B cell (primary cell): ENCODE results near the gene NMNAT3. TPM values are rescaled to one million over a fixed set of nuclear protein-coding genes. Genes with fewer than 3 reads are reported as not detected.

Experiments
- ATAC-seq: fragments of 200-7000 bp; cut with Tn5 transposase; one replicate; pipeline ENCODE4 v1.10.0; 2021; ENCODE audit warnings: low read depth, mild to moderate bottlenecking, moderate number of reproducible peaks, moderate library complexity
- CTCF ChIA-PET: fragments of 350-600 bp; sonication (Branson Sonifier 250); formaldehyde crosslinking; loops from one replicate; lab custom pipeline; 2021; ENCODE audit warnings: antibody characterized with exemption, inconsistent platforms; lab: Charles Lee
- POLR2A ChIA-PET: fragments of 350-600 bp; sonication (Branson Sonifier 250); formaldehyde crosslinking; loops from one replicate; lab custom pipeline; 2021; ENCODE audit warnings: antibody characterized with exemption; lab: Charles Lee
- DNase-seq: peaks from one replicate; pipeline ENCODE4 v3.0.0; 2013
- H2AFZ ChIP-seq: 2 replicates; pipeline ENCODE4 v1.6.1; 2012; ENCODE audit warnings: mild to moderate bottlenecking, low read depth, low read length; ENCODE audit not compliant: insufficient read depth, poor library complexity, severe bottlenecking
- H3K27ac ChIP-seq, 2 donors: 1 replicate in 1 of 2; 2 replicates in 1 of 2; pipeline ENCODE4 v1.5.1; 2012 to 2013; ENCODE audit warnings: low read length in 2 of 2, mild to moderate bottlenecking in 2 of 2, moderate library complexity in 1 of 2
- H3K27me3 ChIP-seq, 4 experiments: fragments of 200-600 bp in 1 of 4; sonication (generic) in 1 of 4; replicated peaks in 1 of 4; 1 replicate in 2 of 4; 2 replicates in 2 of 4; pipeline versions ENCODE4 v1.6.1 to v1.7.0; 2013 to 2016; ENCODE audit warnings: low read length in 3 of 4, mild to moderate bottlenecking in 2 of 4, mixed read lengths in 1 of 4, moderate library complexity in 1 of 4; ENCODE audit not compliant: insufficient read depth in 4 of 4, control insufficient read depth in 3 of 4; ENCODE audit errors: control extremely low read depth in 1 of 4
- H3K36me3 ChIP-seq, 2 experiments: replicated peaks in 1 of 2; 1 replicate in 1 of 2; 2 replicates in 1 of 2; pipeline versions ENCODE4 v1.6.1 to v1.7.1; 2013; ENCODE audit warnings: low read length in 1 of 2; ENCODE audit not compliant: insufficient read depth in 2 of 2, control insufficient read depth in 1 of 2; ENCODE audit errors: control extremely low read depth in 1 of 2, extremely low read depth in 1 of 2
- H3K4me1 ChIP-seq, 2 donors: fragments of 200-600 bp in 1 of 2; sonication (generic) in 1 of 2; 1 replicate in 1 of 2; 2 replicates in 1 of 2; pipeline versions ENCODE4 v1.5.1 to v1.6.1; 2013 to 2017; ENCODE audit warnings: low read length in 2 of 2; ENCODE audit not compliant: control insufficient read depth in 2 of 2, insufficient read depth in 2 of 2
- H3K4me2 ChIP-seq: replicated peaks from 2 replicates; pipeline ENCODE3; 2012; ENCODE audit warnings: mild to moderate bottlenecking, low read depth, low read length; ENCODE audit not compliant: poor library complexity, severe bottlenecking
- H3K4me3 ChIP-seq, 5 experiments: fragments of 200-600 bp in 1 of 5; sonication (generic) in 1 of 5; 1 replicate in 3 of 5; 2 replicates in 2 of 5; pipeline versions ENCODE4 v1.5.1 to v1.7.0; 2011 to 2016; ENCODE audit warnings: low read length in 4 of 5, mild to moderate bottlenecking in 4 of 5, low read depth in 2 of 5, control low read depth in 1 of 5, moderate library complexity in 1 of 5; ENCODE audit not compliant: insufficient read depth in 1 of 5; ENCODE audit errors: control extremely low read depth in 1 of 5, extremely low read depth in 1 of 5
- H3K79me2 ChIP-seq: fragments of 200-600 bp; sonication (generic); one replicate; pipeline ENCODE4 v1.6.0; 2016; ENCODE audit warnings: low read length; ENCODE audit not compliant: control insufficient read depth, insufficient read depth
- H3K9ac ChIP-seq: fragments of 200-600 bp; sonication (generic); 2 replicates; pipeline ENCODE4 v1.6.1; 2017; ENCODE audit warnings: mild to moderate bottlenecking, low read length, moderate library complexity
- H3K9me3 ChIP-seq, 3 donors: one replicate each; pipeline versions ENCODE4 v1.6.1 to v1.7.1; 2013; ENCODE audit warnings: low read length in 2 of 3; ENCODE audit not compliant: control insufficient read depth in 2 of 3, insufficient read depth in 1 of 3; ENCODE audit errors: control extremely low read depth in 1 of 3
- H4K20me1 ChIP-seq: 2 replicates; pipeline ENCODE4 v1.6.0; 2012; ENCODE audit warnings: mild to moderate bottlenecking, low read length; ENCODE audit not compliant: insufficient read depth, control insufficient read depth, poor library complexity, severe bottlenecking
- H3K27ac Mint-ChIP-seq: one replicate; pipeline ENCODE4 v1.8.0; 2021; ENCODE audit warnings: mixed read lengths
- H3K27me3 Mint-ChIP-seq: one replicate; pipeline ENCODE4 v1.8.0; 2021; ENCODE audit warnings: mixed read lengths
- H3K4me1 Mint-ChIP-seq: one replicate; pipeline ENCODE4 v1.8.0; 2021; ENCODE audit warnings: mixed read lengths
- H3K4me3 Mint-ChIP-seq: one replicate; pipeline ENCODE4 v1.8.0; 2021; ENCODE audit warnings: mixed read lengths
- H3K9me3 Mint-ChIP-seq: one replicate; pipeline ENCODE4 v1.8.0; 2022; ENCODE audit warnings: mixed read lengths; ENCODE audit not compliant: insufficient read depth
- CTCF ChIP-seq: fragments of 200-600 bp; IDR thresholded peaks from one replicate; pipeline ENCODE4 v1.8.0; 2022; ENCODE audit warnings: antibody characterized with exemption, mild to moderate bottlenecking
- EZH2 ChIP-seq: IDR thresholded peaks from 2 replicates; pipeline ENCODE4 v1.6.1; 2012; ENCODE audit warnings: borderline replicate concordance, low read depth, mild to moderate bottlenecking, moderate library complexity, low read length; ENCODE audit not compliant: insufficient read depth, poor library complexity, severe bottlenecking
- WGBS: methylation state at CpG from one replicate; pipeline ENCODE4 v1.1.5; 2013; ENCODE audit warnings: missing lambda C conversion rate; ENCODE audit not compliant: insufficient coverage; 5-methylcytosine and 5-hydroxymethylcytosine counted together
- intact Hi-C: fragments of 100-400 bp; cut with micrococcal nuclease; formaldehyde crosslinking; loops from one replicate; pipeline ENCODE4 v1.10.0; 2022
- polyA plus RNA-seq: library from polyadenylated mRNA; depleted of rRNA; stranded (reverse); fragments of >200 nt; gene quantifications from 2 replicates; pipeline ENCODE4 v1.2.3, GENCODE V29; 2012
- total RNA-seq, 2 donors: library from RNA; stranded (reverse); fragments of 120-200 nt in 1 of 2; gene quantifications; 1 replicate in 1 of 2; 2 replicates in 1 of 2; pipeline versions ENCODE4 v1.2.3 to v1.2.4, GENCODE V29; 2013 to 2022

The NMNAT3 gene
- total and polyA plus RNA-seq, 2 donors (not counting 1 experiment from before 2014, with no cell fraction given) = 1.9 to 3.3 TPM

- TF ChIP-seq CTCF = no peak
- no peak for TF ChIP-seq EZH2
- no peaks in the 10 kb centered on the region for H3K79me2 ChIP-seq
- H4K20me1 ChIP-seq = no peaks in the 10 kb centered on the region
- ChIA-PET CTCF (no interaction called here), POLR2A (no interaction called here)
- no peak overlapping the region for H3K27ac ChIP-seq
- H3K4me1 Mint-ChIP-seq = no peaks in the 10 kb centered on the region
- no peaks in the 10 kb centered on the region for H3K4me1 ChIP-seq
- no peak overlapping the region for H3K4me3 ChIP-seq
- no peak for DNase-seq
- no peak for ATAC-seq
- H3K9ac ChIP-seq = no peak overlapping the region
- intact Hi-C loops = no loop called here
- no peak overlapping the region for H2AFZ ChIP-seq
- H3K4me2 ChIP-seq = no peak overlapping the region
- H3K27ac Mint-ChIP-seq = no peak overlapping the region
- no peaks in the 10 kb centered on the region for H3K9me3 Mint-ChIP-seq
- WGBS = 76% methylated on average over 3 of the region's 7 CpGs
- H3K9me3 ChIP-seq = no peaks in the 10 kb centered on the region
- H3K36me3 ChIP-seq = no peaks in the 10 kb centered on the region
- H3K27me3 Mint-ChIP-seq = no peaks in the 10 kb centered on the region
- no peaks in the 10 kb centered on the region for H3K27me3 ChIP-seq
- H3K4me3 Mint-ChIP-seq = no peak overlapping the region
Observed at GRCh38 chr3:139561255-139561817, 116.4 kb downstream of the NMNAT3 start.

- no peaks in the 10 kb centered on the region for H3K9me3 Mint-ChIP-seq
- no peak for DNase-seq
- no peak overlapping the region for H3K4me2 ChIP-seq
- ChIA-PET CTCF (no interaction called here), POLR2A (no interaction called here)
- no peaks in the 10 kb centered on the region for H3K27me3 Mint-ChIP-seq
- H3K27me3 ChIP-seq = no peaks in the 10 kb centered on the region
- WGBS = 83% methylated on average over 2 of the region's 3 CpGs
- H3K27ac Mint-ChIP-seq = no peak overlapping the region
- TF ChIP-seq CTCF (no peak), EZH2 (no peak)
- no peak for ATAC-seq
- no peaks in the 10 kb centered on the region for H3K4me1 Mint-ChIP-seq
- no peaks in the 10 kb centered on the region for H3K9me3 ChIP-seq
- no peak overlapping the region for H3K4me3 ChIP-seq
- intact Hi-C loops = no loop called here
- no peak overlapping the region for H3K9ac ChIP-seq
- H2AFZ ChIP-seq = no peak overlapping the region
- no peaks in the 10 kb centered on the region for H4K20me1 ChIP-seq
- H3K27ac ChIP-seq = no peak overlapping the region
- H3K79me2 ChIP-seq = no peaks in the 10 kb centered on the region
- no peaks in the 10 kb centered on the region for H3K4me1 ChIP-seq
- no peak overlapping the region for H3K4me3 Mint-ChIP-seq
- no peaks in the 10 kb centered on the region for H3K36me3 ChIP-seq
Observed at GRCh38 chr3:139560411-139560810, 117.4 kb downstream of the NMNAT3 start.
